Adrenal gland (tissue), 12 donors: Measurements from ENCODE around the gene METTL26. TPM values are rescaled to one million over a fixed set of nuclear protein-coding genes. Genes with fewer than 3 reads are reported as not detected.

Source experiments
- DNase-seq, 7 donors: peaks; one replicate each; pipeline ENCODE4 v3.0.0-alpha.2; 2019 to 2020
- H3K27ac ChIP-seq, 5 donors: fragments of 200-600 bp; sonication (generic) in 4 of 5; 1 replicate in 3 of 5; 2 replicates in 2 of 5; pipeline versions ENCODE4 v1.5.1 to v1.8.0; 2016 to 2020; ENCODE audit warnings: mild to moderate bottlenecking in 1 of 5
- H3K27me3 ChIP-seq: fragments of 200-600 bp; 2 replicates; pipeline ENCODE4 v1.8.0; 2021
- H3K36me3 ChIP-seq, 2 donors: fragments of 200-600 bp; replicated peaks in 1 of 2; 1 replicate in 1 of 2; 2 replicates in 1 of 2; pipeline versions ENCODE4 v1.5.1 to v1.8.0; 2018 to 2022
- H3K4me1 ChIP-seq, 2 donors: fragments of 200-600 bp; replicated peaks in 1 of 2; 1 replicate in 1 of 2; 2 replicates in 1 of 2; pipeline versions ENCODE4 v1.5.1 to v1.8.0; 2018 to 2021
- H3K4me3 ChIP-seq, 4 donors: fragments of 200-600 bp; sonication (generic) in 3 of 4; one replicate each; pipeline ENCODE4 v1.5.1; 2016 to 2018
- H3K9me3 ChIP-seq, 3 donors: fragments of 200-600 bp; sonication (generic) in 1 of 3; replicated peaks in 1 of 3; 1 replicate in 2 of 3; 2 replicates in 1 of 3; pipeline versions ENCODE4 v1.5.1 to v1.8.0; 2016 to 2021
- CTCF ChIP-seq, 6 experiments: fragments of 450-650 bp in 4 of 6; fragments of 200-600 bp in 2 of 6; sonication (generic) in 1 of 6; IDR thresholded peaks; 1 replicate in 5 of 6; 2 replicates in 1 of 6; pipeline versions ENCODE4 v1.5.1 to v1.8.0; 2016 to 2021; ENCODE audit warnings: antibody characterized with exemption in 6 of 6, mild to moderate bottlenecking in 2 of 6, moderate library complexity in 1 of 6
- POLR2A ChIP-seq, 2 donors: fragments of 450-650 bp; IDR thresholded peaks; one replicate each; pipeline ENCODE4 v1.6.1; 2017; ENCODE audit warnings: antibody characterized with exemption in 2 of 2, mild to moderate bottlenecking in 2 of 2, moderate library complexity in 1 of 2
- WGBS, 4 donors: extraction: QIAGEN DNeasy Blood & Tissue Kit in 2 of 4; methylation state at CpG; one replicate each; pipeline versions ENCODE4 v1.1.5 to v1.1.7; 2013 to 2017; 5-methylcytosine and 5-hydroxymethylcytosine counted together
- intact Hi-C, 2 donors: fragments of 100-400 bp; cut with DNase I; formaldehyde crosslinking; loops; one replicate each; pipeline versions ENCODE4 v1.14.1 to v1.15.0; 2022 to 2023
- polyA plus RNA-seq, 3 donors: library from polyadenylated mRNA; stranded (reverse); fragments of 200-250 nt in 2 of 3; fragments of 350-450 nt in 1 of 3; fragmentation: Illumina TruSeq in 1 of 3; extraction: RNeasy Lipid Tissue Mini Kit (QIAGEN cat#74804) in 1 of 3; gene quantifications; one replicate each; pipeline ENCODE4 v1.2.3, GENCODE V29; 2013 to 2014
- total RNA-seq, 9 donors: library from RNA; depleted of rRNA in 4 of 9; stranded (reverse); fragments of >200 nt in 4 of 9; fragments of 120-200 nt in 1 of 9; fragmentation: NEBNext Ultra II Directional in 1 of 9; extraction: Animal tissue kit (Norgen Biotek cat#: 25700) in 1 of 9; gene quantifications; one replicate each; pipeline versions ENCODE4 v1.1.0 to v1.2.4, GENCODE V29; 2013 to 2023
- donor health status: healthy with polysubstance abuse.
- donor health status: Bipolar disorder and iron deficiency.
- donor health status: DM: yes; HTN: yes; CAD: no.
- donor health status: DM: no; HTN: no; CAD: no.
- donor health status: DM: no; HTN: no; CAD: no.
- donor health status: DM: yes; HTN: yes; CAD: no.

Gene METTL26
- total and polyA plus RNA-seq, 12 donors: 40.4 to 403 (median 130) TPM

GRCh38 chr16:672851-673250 lies 36.7 kb upstream of the METTL26 start:
- no peak overlapping the region for H3K4me3 ChIP-seq
- no peaks in the 10 kb centered on the region for H3K9me3 ChIP-seq
- peaks cover 23 to 24% of the 10 kb centered on the region in 2 donors for H3K4me1 ChIP-seq
- DNase-seq: no peak
- peaks cover 0 to 44% of the 10 kb centered on the region in 2 donors for H3K36me3 ChIP-seq
- TF ChIP-seq CTCF (IDR thresholded peaks at IDR 0.05) (no peak), POLR2A (IDR thresholded peaks at IDR 0.05) (no peak)
- WGBS, 4 donors: 92 to 93% (median 92%) methylated on average over 20 to 21 of the region's 21 CpGs; no CpG with 5 or more reads in 1 of the 4 donors
- no peaks in the 10 kb centered on the region for H3K27me3 ChIP-seq
- intact Hi-C loops: no loop called here
- no peak overlapping the region for H3K27ac ChIP-seq

- no peaks in the 10 kb centered on the region for H3K9me3 ChIP-seq
- H3K27me3 ChIP-seq: no peaks in the 10 kb centered on the region
- peaks cover 0 to 44% of the 10 kb centered on the region in 2 donors for H3K36me3 ChIP-seq
- no peak overlapping the region for H3K4me3 ChIP-seq
- TF ChIP-seq CTCF (IDR thresholded peaks at IDR 0.05) (no peak), POLR2A (IDR thresholded peaks at IDR 0.05) (no peak)
- no peak overlapping the region for H3K27ac ChIP-seq
- 94 to 96% (median 96%) methylated on average over 8 to 19 of the region's 19 CpGs; no CpG with 5 or more reads in 1 of the 4 donors for WGBS, 4 donors
- H3K4me1 ChIP-seq: peaks cover 23 to 28% of the 10 kb centered on the region in 2 donors
- intact Hi-C loops: no loop called here
- DNase-seq: no peak
Observed at GRCh38 chr16:672371-672770, 36.3 kb upstream of the METTL26 start.

- no peak overlapping the region for H3K27ac ChIP-seq
- 85% methylated on average over 9 to 40 of the region's 40 CpGs; no CpG with 5 or more reads in 1 of the 4 donors for WGBS, 4 donors
- TF ChIP-seq POLR2A (IDR thresholded peaks at IDR 0.05) (no peak), CTCF (IDR thresholded peaks at IDR 0.05) (no peak)
- H3K36me3 ChIP-seq: peaks cover 0 to 44% of the 10 kb centered on the region in 2 donors
- no peak for DNase-seq
- H3K27me3 ChIP-seq: no peaks in the 10 kb centered on the region
- H3K4me3 ChIP-seq: no peak overlapping the region
- H3K4me1 ChIP-seq: peaks cover 23 to 31% of the 10 kb centered on the region in 2 donors
- intact Hi-C loops: no loop called here
- no peaks in the 10 kb centered on the region for H3K9me3 ChIP-seq
Observed at GRCh38 chr16:671353-672131, 35.4 kb upstream of the METTL26 start.

- Histone ChIP-seq H3K4me3 (no peak overlapping the region), H3K36me3 (peaks cover 0 to 44% of the 10 kb centered on the region in 2 donors), H3K27me3 (no peaks in the 10 kb centered on the region), H3K27ac (no peak overlapping the region), H3K9me3 (no peaks in the 10 kb centered on the region), H3K4me1 (peaks cover 23 to 31% of the 10 kb centered on the region in 2 donors)
- 86 to 91% (median 91%) methylated on average over 21 to 52 of the region's 52 CpGs for WGBS, 4 donors
- TF ChIP-seq CTCF (IDR thresholded peaks at IDR 0.05) (no peak), POLR2A (IDR thresholded peaks at IDR 0.05) (no peak)
- intact Hi-C loops: no loop called here
- no peak for DNase-seq
Observed at GRCh38 chr16:670485-671352, 34.6 kb upstream of the METTL26 start.
